Endometrial microvascular endothelial cells (primary cell): ENCODE results near the gene OR4M1. TPM values are rescaled to one million over a fixed set of nuclear protein-coding genes. Genes with fewer than 3 reads are reported as not detected.
"Not testable (repeated sequence)": the region's sequence is repeated elsewhere in the genome, so short reads cannot be mapped to it uniquely, and the experiment has no call there.

Experiments
- in situ Hi-C: cut with HindIII; loops from 2 replicates; pipeline ENCODE4 v1.10.0; 2017; ENCODE audit warnings: low sequenced_read_pairs, low pct_unique_long_range_greater_than_20kb; ENCODE audit errors: inconsistent ontology term
- total RNA-seq: library from RNA; depleted of rRNA; stranded (reverse); fragments of >200 nt; gene quantifications from one replicate; pipeline ENCODE4 v1.2.3, GENCODE V29; 2015; ENCODE audit errors: inconsistent ontology term

OR4M1 gene
- total RNA-seq, 1 donor from 2014 or later: not detected

DNA sequence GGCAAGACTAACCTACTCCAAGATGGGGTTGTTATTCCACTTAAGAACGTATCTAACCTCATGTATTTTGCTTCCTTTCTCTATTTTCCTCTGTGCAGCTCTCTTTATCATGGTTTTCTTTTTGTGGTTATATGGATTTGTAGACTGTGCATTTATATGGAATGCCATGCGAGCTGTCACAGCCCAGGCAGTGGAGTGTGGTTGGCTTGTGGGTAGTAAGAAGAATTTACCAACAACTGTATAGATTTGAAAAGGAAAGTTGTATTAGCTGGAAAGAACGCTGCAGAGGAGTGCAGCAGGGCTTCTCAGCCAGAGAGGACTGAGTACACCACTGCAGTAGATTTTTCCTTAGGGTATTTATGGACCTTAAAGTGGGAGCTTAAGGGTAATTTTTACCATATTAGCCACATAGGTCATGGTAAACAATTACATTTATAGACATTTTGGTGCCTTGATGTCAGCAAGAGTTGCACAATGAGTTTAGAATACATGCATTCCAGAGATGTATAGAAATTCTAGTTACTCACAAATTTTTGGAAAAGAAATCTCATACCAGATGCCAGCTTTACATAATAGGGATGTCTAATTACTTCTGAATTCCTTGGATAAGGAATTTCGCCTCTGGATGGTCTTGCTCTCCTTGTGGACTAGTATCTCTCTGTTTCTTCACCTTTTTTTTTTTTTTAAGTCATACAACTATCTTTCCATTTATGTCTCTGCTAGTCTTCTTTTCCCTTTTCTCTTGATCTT is 40.0 kb downstream of the OR4M1 start:
- in situ Hi-C loops: not testable (repeated sequence)

DNA sequence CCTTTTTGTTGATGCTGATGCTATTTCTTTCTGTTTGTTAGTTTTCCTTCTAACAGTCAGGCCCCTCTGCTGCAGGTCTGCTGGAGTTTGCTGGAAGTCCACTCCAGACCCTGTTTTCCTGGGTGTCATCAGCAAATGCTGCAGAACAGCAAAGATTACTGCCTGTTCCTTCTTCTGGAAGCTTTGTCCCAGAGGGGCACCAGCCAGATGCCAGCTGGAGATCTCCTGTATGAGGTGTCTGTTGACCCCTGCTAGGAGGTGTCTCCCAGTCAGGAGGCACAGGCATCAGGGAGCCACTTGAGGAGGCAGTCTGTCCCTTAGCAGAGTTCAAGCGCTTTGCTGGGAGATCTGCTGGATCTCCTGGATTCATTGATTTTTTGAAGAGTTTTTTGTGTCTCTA is 46.6 kb downstream of the OR4M1 start:
- in situ Hi-C loops: not testable (repeated sequence)

DNA sequence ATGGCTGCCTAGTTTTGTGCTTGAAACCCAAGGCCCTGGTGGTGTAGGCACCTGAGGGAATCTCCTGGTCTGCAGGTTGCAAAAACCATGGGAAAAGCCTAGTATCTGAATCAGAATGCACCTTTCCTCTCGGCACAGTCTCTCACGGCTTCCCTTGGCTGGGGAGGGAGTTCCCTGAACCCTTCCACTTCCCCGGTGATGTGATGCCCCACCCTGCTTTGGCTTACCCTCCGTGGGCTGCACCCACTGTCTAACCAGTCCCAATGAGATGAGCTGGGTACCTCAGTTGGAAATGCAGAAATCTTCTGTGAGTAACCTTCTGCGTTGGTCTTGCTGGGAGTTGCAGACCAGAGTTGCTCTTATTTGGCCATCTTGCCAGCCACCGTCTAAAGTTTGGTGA is 47.7 kb downstream of the OR4M1 start:
- in situ Hi-C loops: not testable (repeated sequence)

DNA sequence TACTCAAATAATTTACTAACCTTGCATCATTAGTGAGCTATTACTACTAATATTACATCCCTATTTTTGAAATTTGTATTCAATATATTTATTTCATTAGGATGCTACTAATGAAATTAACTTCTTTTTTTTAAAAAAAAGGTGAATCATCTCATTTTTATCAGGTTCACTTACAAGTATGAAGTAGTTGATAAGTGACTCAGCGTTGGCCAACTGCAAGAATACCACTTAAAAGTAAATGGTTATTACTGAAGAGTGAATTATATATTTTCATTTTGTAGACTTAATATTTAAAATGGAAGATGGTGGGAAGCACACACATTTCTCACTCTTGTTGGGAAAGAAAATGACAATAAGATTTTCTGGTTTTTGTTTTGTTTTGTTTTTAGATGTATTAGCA is 49.9 kb downstream of the OR4M1 start:
- in situ Hi-C loops: no loop called here

DNA sequence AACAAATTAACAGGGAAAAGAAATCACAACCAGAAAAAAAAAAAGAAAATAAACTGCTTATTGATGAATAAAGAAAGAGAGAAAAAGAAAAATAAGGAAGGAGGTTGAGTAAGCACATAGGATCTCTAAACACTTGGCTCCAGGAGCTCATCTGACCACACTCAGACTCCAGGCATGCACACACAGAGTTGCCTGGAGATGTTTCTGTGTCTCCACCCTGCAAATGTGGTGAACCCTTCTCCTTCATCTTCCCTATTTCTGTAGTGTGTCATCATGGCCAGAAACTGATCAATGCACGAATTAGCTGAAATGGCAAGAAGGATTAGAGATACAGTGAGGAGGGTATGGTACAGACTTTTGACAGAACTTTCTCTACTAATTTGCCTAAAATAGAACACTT is 50.5 kb downstream of the OR4M1 start:
- in situ Hi-C loops: no loop called here

DNA sequence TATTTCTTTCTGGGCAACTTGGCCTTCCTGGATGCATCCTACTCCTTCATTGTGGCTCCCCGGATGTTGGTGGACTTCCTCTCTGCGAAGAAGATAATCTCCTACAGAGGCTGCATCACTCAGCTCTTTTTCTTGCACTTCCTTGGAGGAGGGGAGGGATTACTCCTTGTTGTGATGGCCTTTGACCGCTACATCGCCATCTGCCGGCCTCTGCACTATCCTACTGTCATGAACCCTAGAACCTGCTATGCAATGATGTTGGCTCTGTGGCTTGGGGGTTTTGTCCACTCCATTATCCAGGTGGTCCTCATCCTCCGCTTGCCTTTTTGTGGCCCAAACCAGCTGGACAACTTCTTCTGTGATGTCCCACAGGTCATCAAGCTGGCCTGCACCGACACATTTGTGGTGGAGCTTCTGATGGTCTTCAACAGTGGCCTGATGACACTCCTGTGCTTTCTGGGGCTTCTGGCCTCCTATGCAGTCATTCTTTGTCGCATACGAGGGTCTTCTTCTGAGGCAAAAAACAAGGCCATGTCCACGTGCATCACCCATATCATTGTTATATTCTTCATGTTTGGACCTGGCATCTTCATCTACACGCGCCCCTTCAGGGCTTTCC is 54.4 kb downstream of the OR4M1 start:
- in situ Hi-C loops: not testable (repeated sequence)

DNA sequence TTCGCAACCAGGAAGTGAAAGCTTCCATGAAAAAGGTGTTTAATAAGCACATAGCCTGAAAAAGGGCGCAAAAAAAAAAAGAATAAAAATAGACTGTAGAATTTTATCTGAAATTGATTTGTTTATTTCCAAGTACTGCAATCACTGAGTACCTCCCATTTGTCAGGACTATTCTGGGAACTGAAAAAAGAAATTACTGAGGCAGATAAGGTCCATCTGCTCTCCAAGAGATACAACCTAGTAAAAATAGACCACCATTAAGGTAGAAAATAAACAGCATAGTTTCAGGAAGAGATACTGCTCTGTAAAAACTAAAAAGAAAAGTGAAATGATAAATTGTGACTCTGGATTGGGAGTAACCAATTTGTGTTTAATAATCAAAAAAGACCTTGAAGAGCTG is 55.0 kb downstream of the OR4M1 start:
- in situ Hi-C loops: no loop called here

Other genes starting within 250 kb of the OR4M1 start
- not detected for gene OR11H2, start 59.6 kb upstream of the OR4M1 start, total RNA-seq
- gene OR4Q3, start 29.9 kb upstream of the OR4M1 start, total RNA-seq: not detected
- gene OR4N2, start 30.3 kb downstream of the OR4M1 start, total RNA-seq: not detected
- gene OR4K2, start 101.6 kb downstream of the OR4M1 start, total RNA-seq: not detected
- not detected for gene OR4K5, start 147.1 kb downstream of the OR4M1 start, total RNA-seq
- gene OR4K1, start 157.4 kb downstream of the OR4M1 start, total RNA-seq: not detected
- gene OR4K15, start 202.1 kb downstream of the OR4M1 start, total RNA-seq: not detected
- not detected for gene OR4Q2, start 228.7 kb downstream of the OR4M1 start, total RNA-seq
- not detected for gene OR4K14, start 245.8 kb downstream of the OR4M1 start, total RNA-seq